ENCODE measurements around the gene ZNF507. TPM values are rescaled to one million over a fixed set of nuclear protein-coding genes. Genes with fewer than 3 reads are reported as not detected.

The ZNF507 gene
- total and polyA plus RNA-seq, 4 donors = 2.9 to 14.1 (median 7.1) TPM

DNA sequence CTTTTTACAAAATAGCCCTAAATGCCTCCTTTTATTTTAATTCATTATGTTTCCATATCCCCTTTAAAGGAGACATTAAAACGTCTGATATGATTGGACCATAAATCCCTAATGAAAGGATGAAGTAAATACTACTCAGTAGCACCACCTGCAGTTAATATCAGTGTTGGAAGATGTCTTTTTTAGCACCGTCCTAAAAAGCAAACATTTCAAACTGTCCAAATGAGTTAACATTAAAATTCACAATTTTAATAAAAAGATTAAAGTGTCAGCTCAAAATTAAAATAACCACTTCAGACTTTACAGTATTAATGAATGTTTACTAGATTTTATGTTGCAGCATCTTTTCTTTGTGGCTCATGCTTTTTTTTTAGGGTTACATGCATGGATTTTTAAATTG lies 12.3 kb downstream of the ZNF507 start:
- TF ChIP-seq NR2F2 (IDR thresholded peaks at IDR 0.05) = no peak
- TF ChIP-seq SP1 (IDR thresholded peaks at IDR 0.05) = no peak
- TF ChIP-seq RAD21 (IDR thresholded peaks at IDR 0.05) = peak; percentile 46 to 63
- TF ChIP-seq, protein P1, sequence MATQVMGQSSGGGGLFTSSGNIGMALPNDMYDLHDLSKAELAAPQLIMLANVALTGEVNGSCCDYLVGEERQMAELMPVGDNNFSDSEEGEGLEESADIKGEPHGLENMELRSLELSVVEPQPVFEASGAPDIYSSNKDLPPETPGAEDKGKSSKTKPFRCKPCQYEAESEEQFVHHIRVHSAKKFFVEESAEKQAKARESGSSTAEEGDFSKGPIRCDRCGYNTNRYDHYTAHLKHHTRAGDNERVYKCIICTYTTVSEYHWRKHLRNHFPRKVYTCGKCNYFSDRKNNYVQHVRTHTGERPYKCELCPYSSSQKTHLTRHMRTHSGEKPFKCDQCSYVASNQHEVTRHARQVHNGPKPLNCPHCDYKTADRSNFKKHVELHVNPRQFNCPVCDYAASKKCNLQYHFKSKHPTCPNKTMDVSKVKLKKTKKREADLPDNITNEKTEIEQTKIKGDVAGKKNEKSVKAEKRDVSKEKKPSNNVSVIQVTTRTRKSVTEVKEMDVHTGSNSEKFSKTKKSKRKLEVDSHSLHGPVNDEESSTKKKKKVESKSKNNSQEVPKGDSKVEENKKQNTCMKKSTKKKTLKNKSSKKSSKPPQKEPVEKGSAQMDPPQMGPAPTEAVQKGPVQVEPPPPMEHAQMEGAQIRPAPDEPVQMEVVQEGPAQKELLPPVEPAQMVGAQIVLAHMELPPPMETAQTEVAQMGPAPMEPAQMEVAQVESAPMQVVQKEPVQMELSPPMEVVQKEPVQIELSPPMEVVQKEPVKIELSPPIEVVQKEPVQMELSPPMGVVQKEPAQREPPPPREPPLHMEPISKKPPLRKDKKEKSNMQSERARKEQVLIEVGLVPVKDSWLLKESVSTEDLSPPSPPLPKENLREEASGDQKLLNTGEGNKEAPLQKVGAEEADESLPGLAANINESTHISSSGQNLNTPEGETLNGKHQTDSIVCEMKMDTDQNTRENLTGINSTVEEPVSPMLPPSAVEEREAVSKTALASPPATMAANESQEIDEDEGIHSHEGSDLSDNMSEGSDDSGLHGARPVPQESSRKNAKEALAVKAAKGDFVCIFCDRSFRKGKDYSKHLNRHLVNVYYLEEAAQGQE (IDR thresholded peaks at IDR 0.05) = no peak
- TF ChIP-seq, protein P2, sequence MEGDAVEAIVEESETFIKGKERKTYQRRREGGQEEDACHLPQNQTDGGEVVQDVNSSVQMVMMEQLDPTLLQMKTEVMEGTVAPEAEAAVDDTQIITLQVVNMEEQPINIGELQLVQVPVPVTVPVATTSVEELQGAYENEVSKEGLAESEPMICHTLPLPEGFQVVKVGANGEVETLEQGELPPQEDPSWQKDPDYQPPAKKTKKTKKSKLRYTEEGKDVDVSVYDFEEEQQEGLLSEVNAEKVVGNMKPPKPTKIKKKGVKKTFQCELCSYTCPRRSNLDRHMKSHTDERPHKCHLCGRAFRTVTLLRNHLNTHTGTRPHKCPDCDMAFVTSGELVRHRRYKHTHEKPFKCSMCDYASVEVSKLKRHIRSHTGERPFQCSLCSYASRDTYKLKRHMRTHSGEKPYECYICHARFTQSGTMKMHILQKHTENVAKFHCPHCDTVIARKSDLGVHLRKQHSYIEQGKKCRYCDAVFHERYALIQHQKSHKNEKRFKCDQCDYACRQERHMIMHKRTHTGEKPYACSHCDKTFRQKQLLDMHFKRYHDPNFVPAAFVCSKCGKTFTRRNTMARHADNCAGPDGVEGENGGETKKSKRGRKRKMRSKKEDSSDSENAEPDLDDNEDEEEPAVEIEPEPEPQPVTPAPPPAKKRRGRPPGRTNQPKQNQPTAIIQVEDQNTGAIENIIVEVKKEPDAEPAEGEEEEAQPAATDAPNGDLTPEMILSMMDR (IDR thresholded peaks at IDR 0.05; ENCODE audit: low read depth, low read length, missing input control) = peak; percentile 21
- H3K27ac ChIP-seq (ENCODE audit: low read depth in 1 of 2, low read length in 2 of 2) = no peak overlapping the region
- H3K4me3 ChIP-seq (ENCODE audit: low read depth in 1 of 3, low read length in 3 of 3) = no peak overlapping the region
- H3K4me1 ChIP-seq (ENCODE audit: control insufficient read depth in 4 of 4, insufficient read depth in 4 of 4, low read length in 3 of 4) = peaks cover 0 to 9% (median 2%) of the 10 kb centered on the region in 4 donors
- H3K9me3 ChIP-seq (ENCODE audit: control insufficient read depth in 4 of 4, low read length in 3 of 4) = no peaks in the 10 kb centered on the region
- WGBS = 18% methylated on average over 2 of the region's 2 CpGs
- H3K36me3 ChIP-seq (ENCODE audit: control insufficient read depth in 4 of 4, insufficient read depth in 3 of 4, low read depth in 1 of 4, low read length in 3 of 4) = peaks cover 5 to 61% (median 37%) of the 10 kb centered on the region in 4 donors
- no peak overlapping the region for H3K9ac ChIP-seq (ENCODE audit: low read depth in 1 of 2, low read length in 2 of 2)
- no peaks in the 10 kb centered on the region for H3K27me3 ChIP-seq (ENCODE audit: control insufficient read depth in 4 of 4, insufficient read depth in 4 of 4, low read length in 3 of 4)
- DNase-seq (ENCODE audit: low spot score) = no peak

DNA sequence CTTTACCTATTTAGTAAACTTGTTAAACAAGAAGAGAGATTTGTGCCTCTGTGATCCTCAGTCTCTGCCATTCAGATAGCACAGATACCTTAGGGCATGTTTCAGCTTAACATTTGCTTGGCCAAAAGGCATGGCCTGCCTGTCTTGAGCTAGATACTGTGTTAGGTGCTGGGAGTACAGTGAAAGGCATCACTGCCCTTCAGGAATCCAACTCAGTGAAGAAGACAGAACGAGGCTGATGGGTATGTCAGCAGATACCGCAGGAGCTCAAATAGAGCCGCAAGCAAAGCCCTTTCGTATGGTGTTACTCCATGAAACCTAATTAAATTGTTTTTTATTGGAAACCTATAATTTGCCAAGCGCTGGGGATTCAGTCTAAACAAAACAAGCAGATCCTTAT lies 12.9 kb downstream of the ZNF507 start:
- Histone ChIP-seq H3K4me3 (ENCODE audit: low read depth in 1 of 3, low read length in 3 of 3) (no peak overlapping the region), H3K9ac (ENCODE audit: low read depth in 1 of 2, low read length in 2 of 2) (no peak overlapping the region), H3K36me3 (ENCODE audit: control insufficient read depth in 4 of 4, insufficient read depth in 3 of 4, low read depth in 1 of 4, low read length in 3 of 4) (peaks cover 2 to 56% (median 32%) of the 10 kb centered on the region in 4 donors), H3K9me3 (ENCODE audit: control insufficient read depth in 4 of 4, low read length in 3 of 4) (no peaks in the 10 kb centered on the region), H3K27me3 (ENCODE audit: control insufficient read depth in 4 of 4, insufficient read depth in 4 of 4, low read length in 3 of 4) (no peaks in the 10 kb centered on the region), H3K4me1 (ENCODE audit: control insufficient read depth in 4 of 4, insufficient read depth in 4 of 4, low read length in 3 of 4) (peaks cover 0 to 15% (median 8%) of the 10 kb centered on the region in 4 donors), H3K27ac (ENCODE audit: low read depth in 1 of 2, low read length in 2 of 2) (no peak overlapping the region)
- TF ChIP-seq, protein P1 (IDR thresholded peaks at IDR 0.05) = no peak
- TF ChIP-seq, protein P2 (IDR thresholded peaks at IDR 0.05; ENCODE audit: low read depth, low read length, missing input control) = no peak
- TF ChIP-seq NR2F2 (IDR thresholded peaks at IDR 0.05) = no peak
- TF ChIP-seq HNF4G (IDR thresholded peaks at IDR 0.05) = no peak
- TF ChIP-seq, protein P3, sequence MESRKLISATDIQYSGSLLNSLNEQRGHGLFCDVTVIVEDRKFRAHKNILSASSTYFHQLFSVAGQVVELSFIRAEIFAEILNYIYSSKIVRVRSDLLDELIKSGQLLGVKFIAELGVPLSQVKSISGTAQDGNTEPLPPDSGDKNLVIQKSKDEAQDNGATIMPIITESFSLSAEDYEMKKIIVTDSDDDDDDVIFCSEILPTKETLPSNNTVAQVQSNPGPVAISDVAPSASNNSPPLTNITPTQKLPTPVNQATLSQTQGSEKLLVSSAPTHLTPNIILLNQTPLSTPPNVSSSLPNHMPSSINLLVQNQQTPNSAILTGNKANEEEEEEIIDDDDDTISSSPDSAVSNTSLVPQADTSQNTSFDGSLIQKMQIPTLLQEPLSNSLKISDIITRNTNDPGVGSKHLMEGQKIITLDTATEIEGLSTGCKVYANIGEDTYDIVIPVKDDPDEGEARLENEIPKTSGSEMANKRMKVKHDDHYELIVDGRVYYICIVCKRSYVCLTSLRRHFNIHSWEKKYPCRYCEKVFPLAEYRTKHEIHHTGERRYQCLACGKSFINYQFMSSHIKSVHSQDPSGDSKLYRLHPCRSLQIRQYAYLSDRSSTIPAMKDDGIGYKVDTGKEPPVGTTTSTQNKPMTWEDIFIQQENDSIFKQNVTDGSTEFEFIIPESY (IDR thresholded peaks at IDR 0.05) = no peak
- no peak for TF ChIP-seq FOXA2 (IDR thresholded peaks at IDR 0.05)
- no peak for TF ChIP-seq YY1 (IDR thresholded peaks at IDR 0.05)
- DNase-seq (ENCODE audit: low spot score) = no peak
- 97% methylated on average over 5 of the region's 5 CpGs for WGBS

Data from liver (tissue), 9 donors.